ENCODE results near the gene NRXN3. TPM values are rescaled to one million over a fixed set of nuclear protein-coding genes. Genes with fewer than 3 reads are reported as not detected.

Gene NRXN3
- total RNA-seq, 1 donor from 2014 or later: 19.8 TPM

GRCh38 chr14:79668951-79669350, 1498.8 kb downstream of the NRXN3 start:
- H3K27me3 Mint-ChIP-seq: no peaks in the 10 kb centered on the region
- H3K27ac Mint-ChIP-seq: no peak overlapping the region
- H3K4me1 Mint-ChIP-seq (ENCODE audit: unreplicated experiment): peaks cover 8% of the 10 kb centered on the region
- no peak overlapping the region for H3K4me3 Mint-ChIP-seq
- H3K9me3 Mint-ChIP-seq: peaks cover 2% of the 10 kb centered on the region
- no peaks in the 10 kb centered on the region for H3K36me3 Mint-ChIP-seq
- DNase-seq (ENCODE audit: extremely low spot score, unreplicated experiment): no peak
- no peak for TF ChIP-seq CTCF (conservative IDR thresholded peaks at IDR 0.05)

GRCh38 chr14:79670811-79671210, 1500.6 kb downstream of the NRXN3 start:
- H3K9me3 Mint-ChIP-seq: peaks cover 4% of the 10 kb centered on the region
- no peak overlapping the region for H3K4me3 Mint-ChIP-seq

GRCh38 chr14:79680087-79680486, 1509.9 kb downstream of the NRXN3 start:
- Mint-ChIP-seq H3K36me3 (no peaks in the 10 kb centered on the region), H3K4me1 (ENCODE audit: unreplicated experiment) (peaks cover 4% of the 10 kb centered on the region), H3K27me3 (no peaks in the 10 kb centered on the region), H3K27ac (no peak overlapping the region), H3K9me3 (no peaks in the 10 kb centered on the region), H3K4me3 (no peak overlapping the region)
- no peak for TF ChIP-seq CTCF (conservative IDR thresholded peaks at IDR 0.05)
- DNase-seq (ENCODE audit: extremely low spot score, unreplicated experiment): no peak

More at GRCh38 chr14:79670811-79671210, 1500.6 kb downstream of the NRXN3 start:
- Mint-ChIP-seq H3K4me1 (ENCODE audit: unreplicated experiment) (peaks cover 8% of the 10 kb centered on the region), H3K36me3 (peaks cover 4% of the 10 kb centered on the region), H3K27ac (no peak overlapping the region), H3K27me3 (no peaks in the 10 kb centered on the region)
- no peak for DNase-seq (ENCODE audit: extremely low spot score, unreplicated experiment)
- no peak for TF ChIP-seq CTCF (conservative IDR thresholded peaks at IDR 0.05)

GRCh38 chr14:79686196-79686595, 1516.0 kb downstream of the NRXN3 start:
- no peaks in the 10 kb centered on the region for H3K27me3 Mint-ChIP-seq
- H3K27ac Mint-ChIP-seq: no peak overlapping the region

GRCh38 chr14:79690960-79691359, 1520.8 kb downstream of the NRXN3 start:
- no peaks in the 10 kb centered on the region for H3K9me3 Mint-ChIP-seq
- H3K36me3 Mint-ChIP-seq: no peaks in the 10 kb centered on the region
- TF ChIP-seq CTCF (conservative IDR thresholded peaks at IDR 0.05): no peak
- no peak overlapping the region for H3K4me3 Mint-ChIP-seq
- peaks cover 21% of the 10 kb centered on the region for H3K4me1 Mint-ChIP-seq (ENCODE audit: unreplicated experiment)
- no peak overlapping the region for H3K27ac Mint-ChIP-seq
- no peaks in the 10 kb centered on the region for H3K27me3 Mint-ChIP-seq
- DNase-seq (ENCODE audit: extremely low spot score, unreplicated experiment): no peak

More at GRCh38 chr14:79686196-79686595, 1516.0 kb downstream of the NRXN3 start:
- no peak overlapping the region for H3K4me3 Mint-ChIP-seq
- H3K9me3 Mint-ChIP-seq: no peaks in the 10 kb centered on the region
- no peaks in the 10 kb centered on the region for H3K4me1 Mint-ChIP-seq (ENCODE audit: unreplicated experiment)
- no peak for DNase-seq (ENCODE audit: extremely low spot score, unreplicated experiment)
- H3K36me3 Mint-ChIP-seq: no peaks in the 10 kb centered on the region
- TF ChIP-seq CTCF (conservative IDR thresholded peaks at IDR 0.05): no peak

GRCh38 chr14:79693935-79694334, 1523.8 kb downstream of the NRXN3 start:
- no peak overlapping the region for H3K4me3 Mint-ChIP-seq
- H3K9me3 Mint-ChIP-seq: no peaks in the 10 kb centered on the region
- H3K36me3 Mint-ChIP-seq: no peaks in the 10 kb centered on the region
- no peak overlapping the region for H3K27ac Mint-ChIP-seq
- H3K4me1 Mint-ChIP-seq (ENCODE audit: unreplicated experiment): peaks cover 31% of the 10 kb centered on the region
- H3K27me3 Mint-ChIP-seq: no peaks in the 10 kb centered on the region
- no peak for TF ChIP-seq CTCF (conservative IDR thresholded peaks at IDR 0.05)
- no peak for DNase-seq (ENCODE audit: extremely low spot score, unreplicated experiment)
